Esophagus muscularis mucosa (tissue), 4 donors: ENCODE data around the gene OSBPL3.

Experiments
- EP300 ChIP-seq: sonication (generic); formaldehyde crosslinking; IDR thresholded peaks from one replicate; pipeline ENCODE4 v1.6.1; 2017; ENCODE audit warnings: antibody characterized with exemption
- POLR2A ChIP-seq: fragments of 450-650 bp; IDR thresholded peaks from one replicate; pipeline ENCODE4 v1.6.1; 2017; ENCODE audit warnings: antibody characterized with exemption, moderate library complexity, mild to moderate bottlenecking, low read depth
- POLR2AphosphoS5 ChIP-seq, 2 donors: sonication (generic); formaldehyde crosslinking; IDR thresholded peaks; one replicate each; pipeline ENCODE4 v1.6.1; 2017; ENCODE audit warnings: antibody characterized with exemption in 2 of 2
- TF ChIP-seq, protein P1 (sequence below), 3 experiments: fragments of 200-600 bp in 2 of 3; fragments of 450-650 bp in 1 of 3; sonication (generic) in 2 of 3; IDR thresholded peaks; one replicate each; pipeline ENCODE4 v1.5.1; 2017 to 2019; ENCODE audit warnings: antibody characterized with exemption in 3 of 3, mild to moderate bottlenecking in 2 of 3, moderate library complexity in 1 of 3

DNA sequence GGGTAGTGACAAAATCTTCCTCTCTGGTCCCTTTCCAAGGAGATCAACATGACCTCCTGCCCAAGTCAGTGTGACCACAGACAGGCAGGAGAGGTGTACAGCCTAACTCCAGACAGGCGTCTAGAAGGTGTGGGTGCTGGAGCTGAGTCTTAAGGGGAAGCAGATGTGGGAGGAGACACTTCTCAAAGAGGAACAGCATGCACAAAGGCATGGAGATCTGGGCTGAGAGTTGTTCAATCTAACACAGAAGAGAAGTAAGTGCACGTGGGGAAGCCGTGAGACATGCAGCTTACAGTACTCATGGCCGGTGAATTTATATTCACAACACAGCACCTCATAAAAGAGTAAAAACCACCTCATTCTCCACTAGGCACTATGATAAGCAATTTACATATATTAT, 198.9 kb downstream of the OSBPL3 start:
- TF ChIP-seq, protein P1, sequence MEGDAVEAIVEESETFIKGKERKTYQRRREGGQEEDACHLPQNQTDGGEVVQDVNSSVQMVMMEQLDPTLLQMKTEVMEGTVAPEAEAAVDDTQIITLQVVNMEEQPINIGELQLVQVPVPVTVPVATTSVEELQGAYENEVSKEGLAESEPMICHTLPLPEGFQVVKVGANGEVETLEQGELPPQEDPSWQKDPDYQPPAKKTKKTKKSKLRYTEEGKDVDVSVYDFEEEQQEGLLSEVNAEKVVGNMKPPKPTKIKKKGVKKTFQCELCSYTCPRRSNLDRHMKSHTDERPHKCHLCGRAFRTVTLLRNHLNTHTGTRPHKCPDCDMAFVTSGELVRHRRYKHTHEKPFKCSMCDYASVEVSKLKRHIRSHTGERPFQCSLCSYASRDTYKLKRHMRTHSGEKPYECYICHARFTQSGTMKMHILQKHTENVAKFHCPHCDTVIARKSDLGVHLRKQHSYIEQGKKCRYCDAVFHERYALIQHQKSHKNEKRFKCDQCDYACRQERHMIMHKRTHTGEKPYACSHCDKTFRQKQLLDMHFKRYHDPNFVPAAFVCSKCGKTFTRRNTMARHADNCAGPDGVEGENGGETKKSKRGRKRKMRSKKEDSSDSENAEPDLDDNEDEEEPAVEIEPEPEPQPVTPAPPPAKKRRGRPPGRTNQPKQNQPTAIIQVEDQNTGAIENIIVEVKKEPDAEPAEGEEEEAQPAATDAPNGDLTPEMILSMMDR (IDR thresholded peaks at IDR 0.05), result no peak
- TF ChIP-seq POLR2AphosphoS5 (IDR thresholded peaks at IDR 0.05) (no peak), EP300 (no peak), POLR2A (no peak)
